HG03280 (cell line): ENCODE data around the gene UBE2G2.

Experiments used
- ATAC-seq: cut with Tn5 transposase; IDR thresholded peaks from one replicate; pipeline ENCODE4 v1.9.1; 2021; ENCODE audit warnings: mild to moderate bottlenecking, moderate library complexity; ENCODE audit not compliant: unreplicated experiment

The UBE2G2 gene

GRCh38 chr21:44732263-44732662 lies 69.4 kb downstream of the UBE2G2 start:
- ATAC-seq, result no peak

GRCh38 chr21:44730951-44731579 lies 70.6 kb downstream of the UBE2G2 start:
- ATAC-seq, result no peak

GRCh38 chr21:44730028-44730395 lies 71.6 kb downstream of the UBE2G2 start:
- no peak for ATAC-seq

- no peak for ATAC-seq
These were observed 72.1 kb downstream of the UBE2G2 start for GRCh38 chr21:44729336-44730027.

- no peak for ATAC-seq
These were observed 72.9 kb downstream of the UBE2G2 start for GRCh38 chr21:44728716-44729115.

- no peak for ATAC-seq
These were observed 73.9 kb downstream of the UBE2G2 start for GRCh38 chr21:44727757-44728156.

GRCh38 chr21:44727321-44727720 lies 74.3 kb downstream of the UBE2G2 start:
- ATAC-seq, result no peak

GRCh38 chr21:44726826-44727225 lies 74.8 kb downstream of the UBE2G2 start:
- ATAC-seq, result no peak

GRCh38 chr21:44724926-44725325 lies 76.7 kb downstream of the UBE2G2 start:
- no peak for ATAC-seq

- no peak for ATAC-seq
These were observed 77.4 kb downstream of the UBE2G2 start for GRCh38 chr21:44724196-44724595.

GRCh38 chr21:44723177-44724131 lies 78.2 kb downstream of the UBE2G2 start:
- no peak for ATAC-seq

GRCh38 chr21:44722731-44723130 lies 78.9 kb downstream of the UBE2G2 start:
- ATAC-seq, result no peak

GRCh38 chr21:44720170-44720569 lies 81.5 kb downstream of the UBE2G2 start:
- no peak for ATAC-seq
